HepG2 (cell line): ENCODE results near the gene KMT2D. TPM values are rescaled to one million over a fixed set of nuclear protein-coding genes. Genes with fewer than 3 reads are reported as not detected.

ENCODE experiments used
- ATAC-seq: fragments of 200-7000 bp; cut with Tn5 transposase; 3 replicates; pipeline ENCODE4 v1.9.1; 2020; ENCODE audit warnings: mild to moderate bottlenecking, moderate library complexity
- BruUV-seq: library from RNA; stranded (reverse); fragments of 400-500 nt; replicated peaks from 2 replicates; lab custom pipeline; 2021; lab: Mats Ljungman, UMichigan
- CTCF ChIA-PET: fragments of 300-600 bp; formaldehyde crosslinking; extraction: SDS; loops from one replicate; lab custom pipeline; 2021; ENCODE audit warnings: low total read pairs, inconsistent platforms, low intra/inter-chr PET ratio; lab: Yijun Ruan, JAX
- POLR2A ChIA-PET: fragments of 350-600 bp; sonication (Branson Sonifier 250); formaldehyde crosslinking; loops from one replicate; lab custom pipeline; 2020; ENCODE audit warnings: antibody characterized with exemption, inconsistent platforms; lab: Yijun Ruan, JAX
- DNase-seq: peaks from one replicate; pipeline ENCODE4 v3.0.0-alpha.2; 2015; ENCODE audit warnings: low spot score
- FAIRE-seq: peaks from 3 replicates; lab custom pipeline; 2011; peaks lifted over from hg19 to GRCh38; lab: Jason Lieb, UNC
- H2AFZ ChIP-seq: one replicate; pipeline ENCODE4 v1.6.1; 2011; ENCODE audit warnings: low read length, inconsistent platforms
- H3K27ac ChIP-seq: fragments of 300-600 bp; 3 replicates; pipeline ENCODE4 v1.8.0; 2011; ENCODE audit warnings: mixed run types, mild to moderate bottlenecking, mixed read lengths, low read length, inconsistent platforms; ENCODE audit not compliant: insufficient read depth; ENCODE audit errors: extremely low read length
- H3K27me3 ChIP-seq, 2 experiments: fragments of 200-600 bp in 1 of 2; 2 replicates in 1 of 2; 3 replicates in 1 of 2; pipeline versions ENCODE4 v1.6.0 to v1.8.0; 2011; ENCODE audit warnings: low read length in 2 of 2, mild to moderate bottlenecking in 2 of 2, moderate library complexity in 2 of 2, inconsistent platforms in 1 of 2; ENCODE audit not compliant: insufficient read depth in 2 of 2, control insufficient read depth in 1 of 2
- H3K36me3 ChIP-seq, 2 experiments: fragments of 200-600 bp in 1 of 2; replicated peaks in 1 of 2; 2 replicates in 1 of 2; 3 replicates in 1 of 2; pipeline versions ENCODE4 v1.5.1 to v1.8.0; 2011; ENCODE audit warnings: low read length in 2 of 2, inconsistent platforms in 1 of 2; ENCODE audit not compliant: insufficient read depth in 2 of 2, control insufficient read depth in 1 of 2
- H3K4me1 ChIP-seq: 2 replicates; pipeline ENCODE4 v1.5.1; 2012; ENCODE audit warnings: low read length, inconsistent platforms; ENCODE audit not compliant: insufficient read depth
- H3K4me2 ChIP-seq: 2 replicates; pipeline ENCODE4 v1.6.0; 2011; ENCODE audit warnings: low read depth, low read length, inconsistent platforms
- H3K4me3 ChIP-seq, 3 experiments: fragments of 200-600 bp in 1 of 3; sonication (generic), shearing (Covaris generic) in 1 of 3; replicated peaks in 1 of 3; 2 replicates each; pipeline ENCODE4 v1.5.1; 2011 to 2016; ENCODE audit warnings: low read length in 3 of 3, inconsistent platforms in 2 of 3, low read depth in 2 of 3, mild to moderate bottlenecking in 2 of 3, control low read depth in 1 of 3, mixed read lengths in 1 of 3; ENCODE audit not compliant: insufficient read depth in 1 of 3
- H3K79me2 ChIP-seq: one replicate; pipeline ENCODE4 v1.6.1; 2011; ENCODE audit warnings: low read length, inconsistent platforms; ENCODE audit not compliant: insufficient read depth
- H3K9ac ChIP-seq: 2 replicates; pipeline ENCODE4 v1.6.0; 2011; ENCODE audit warnings: mild to moderate bottlenecking, low read depth, low read length, inconsistent platforms; ENCODE audit not compliant: insufficient read depth
- H3K9me3 ChIP-seq: 2 replicates; pipeline ENCODE4 v1.5.1; 2012; ENCODE audit warnings: mild to moderate bottlenecking, low read length
- H4K20me1 ChIP-seq: 2 replicates; pipeline ENCODE4 v1.6.0; 2011; ENCODE audit warnings: inconsistent platforms, mild to moderate bottlenecking, low read length, moderate library complexity; ENCODE audit not compliant: insufficient read depth
- BCLAF1 ChIP-seq: fragments of 450-650 bp; IDR thresholded peaks from 2 replicates; pipeline ENCODE4 v1.6.1; 2017; ENCODE audit warnings: mild to moderate bottlenecking
- FOSL2 ChIP-seq: sonication (generic); formaldehyde crosslinking; IDR thresholded peaks from 2 replicates; pipeline ENCODE4 v1.4.0; 2020; ENCODE audit warnings: missing genetic modification reagents
- GATAD1 ChIP-seq: IDR thresholded peaks from 2 replicates; pipeline ENCODE4 v1.6.1; 2016; ENCODE audit warnings: missing genetic modification reagents, missing compliant biosample characterization
- HCFC1 ChIP-seq: fragments of 150-350 bp; IDR thresholded peaks from 2 replicates; pipeline ENCODE4 v1.6.1; 2014; ENCODE audit warnings: low read depth, low read length
- NFATC3 ChIP-seq: sonication (generic); formaldehyde crosslinking; IDR thresholded peaks from 2 replicates; pipeline ENCODE4 v1.5.1; 2020; ENCODE audit warnings: mild to moderate bottlenecking, missing genetic modification reagents
- PLSCR1 ChIP-seq: sonication (generic); formaldehyde crosslinking; IDR thresholded peaks from 2 replicates; pipeline ENCODE4 v1.5.0; 2020; ENCODE audit warnings: missing genetic modification reagents, mild to moderate bottlenecking, borderline replicate concordance
- RFX3 ChIP-seq: IDR thresholded peaks from 2 replicates; pipeline ENCODE4 v1.6.1; 2016; ENCODE audit warnings: missing biosample characterization, missing genetic modification reagents
- ZFX ChIP-seq: sonication (generic); formaldehyde crosslinking; IDR thresholded peaks from 2 replicates; pipeline ENCODE4 v1.4.0; 2020; ENCODE audit warnings: mild to moderate bottlenecking, low read depth, missing genetic modification reagents, moderate library complexity
- ZNF367 ChIP-seq: sonication (generic); formaldehyde crosslinking; IDR thresholded peaks from 2 replicates; pipeline ENCODE4 v1.4.0; 2020; ENCODE audit warnings: missing genetic modification reagents, borderline replicate concordance
- ZNF550 ChIP-seq: sonication (generic); formaldehyde crosslinking; IDR thresholded peaks from 2 replicates; pipeline ENCODE4 v1.4.0; 2020; ENCODE audit warnings: mild to moderate bottlenecking, missing genetic modification reagents, borderline replicate concordance
- ZNF574 ChIP-seq: sonication (generic); formaldehyde crosslinking; IDR thresholded peaks from 2 replicates; pipeline ENCODE4 v1.4.0; 2020; ENCODE audit warnings: missing genetic modification reagents
- ZNF652 ChIP-seq: IDR thresholded peaks from 2 replicates; pipeline ENCODE4 v1.6.1; 2016; ENCODE audit warnings: low read depth, borderline replicate concordance
- ZNF703 ChIP-seq: sonication (generic); formaldehyde crosslinking; IDR thresholded peaks from 2 replicates; pipeline ENCODE4 v1.5.1; 2020; ENCODE audit warnings: missing genetic modification reagents, mild to moderate bottlenecking, moderate library complexity, borderline replicate concordance
- WGBS: methylation state at CpG from one replicate; pipeline ENCODE4 v1.1.6; 2017; ENCODE audit warnings: low lambda C conversion rate; 5-methylcytosine and 5-hydroxymethylcytosine counted together
- in situ Hi-C: cut with HindIII; loops from 2 replicates; pipeline ENCODE4 v1.10.0; 2017; ENCODE audit warnings: low pct_unique_long_range_greater_than_20kb; ENCODE audit not compliant: extremely low pct_ligation_motif_present
- intact Hi-C: fragments of 100-400 bp; cut with micrococcal nuclease; formaldehyde crosslinking; loops from one replicate; pipeline ENCODE4 v1.10.0; 2022; ENCODE audit not compliant: unreplicated experiment
- polyA plus RNA-seq, 8 experiments: library from polyadenylated mRNA; depleted of rRNA in 3 of 8; stranded (reverse) in 7 of 8; unstranded in 1 of 8; fragments of >200 nt; fragmentation: Illumina TruSeq in 4 of 8; extraction: Trizol in 4 of 8; gene quantifications; 2 replicates each; pipeline versions ENCODE4 v1.2.1 to v1.2.3, GENCODE V29; 2011 to 2016; ENCODE audit warnings: low read depth in 4 of 8, missing spikeins in 1 of 8, mixed read lengths in 1 of 8; ENCODE audit not compliant: insufficient read depth in 1 of 8
- total RNA-seq, 5 experiments: library from RNA; depleted of rRNA; stranded (reverse); fragments of >200 nt; fragmentation: Illumina TruSeq; extraction: Trizol; gene quantifications; 2 replicates each; pipeline ENCODE4 v1.2.3, GENCODE V29; 2016; ENCODE audit warnings: low read depth in 1 of 5

Gene KMT2D
- total and polyA plus RNA-seq, 2 of the 13 experiments (the other 11 are each of a cell fraction or from before 2014, with no cell fraction given) = 8.1 to 10.4 TPM

- Histone ChIP-seq H3K9me3 (no peaks in the 10 kb centered on the region), H3K27ac (no peak overlapping the region), H3K4me1 (peaks cover 42% of the 10 kb centered on the region), H3K79me2 (peaks cover 60% of the 10 kb centered on the region), H3K36me3 (peaks cover 31 to 47% of the 10 kb centered on the region in 2 experiments), H3K4me3 (peak overlapping the region; percentile 4 to 95 (median 13); a peak in 3 of 6 replicates), H3K9ac (no peak overlapping the region), H3K27me3 (no peaks in the 10 kb centered on the region; a peak in 1 of 5 replicates), H4K20me1 (peaks cover 56% of the 10 kb centered on the region), H3K4me2 (peak overlapping the region; percentile 98), H2AFZ (no peak overlapping the region)
- intact Hi-C loops (no loop called here), in situ Hi-C loops (no loop called here)
- ATAC-seq (peak; percentile 78), FAIRE-seq (peak; percentile 94), DNase-seq (peak; percentile 62)
- BruUV-seq = no TSS peak
- ChIA-PET POLR2A (interaction anchor here (0.9 to 1.2 kb wide), 3 partner anchors 14 to 75 kb away, joined by 3 read pairs; partner anchors contain the start of genes RHEBL1 and TUBA1B), CTCF (no interaction called here)
- 75% methylated on average over 7 of the region's 7 CpGs for WGBS
- TF ChIP-seq ZNF367 (no peak), BCLAF1 (no peak), ZNF574 (CRISPR knock-in tag) (peak; percentile 60), ZNF652 (CRISPR knock-in tag) (no peak; the same call in 1 of the 2 replicates), FOSL2 (CRISPR knock-in tag) (no peak), NFATC3 (CRISPR knock-in tag) (no peak), ZFX (CRISPR knock-in tag) (peak; percentile 54), PLSCR1 (CRISPR knock-in tag) (no peak), GATAD1 (CRISPR knock-in tag) (peak; percentile 22; the same call in 1 of the 2 replicates), HCFC1 (peak; percentile 76; the same call in 1 of the 2 replicates), ZNF550 (CRISPR knock-in tag) (no peak), ZNF703 (no peak), RFX3 (CRISPR knock-in tag) (no peak)
Measured at GRCh38 chr12:49055978-49056754, 4.4 kb downstream of the KMT2D start.
